Lower lobe of right lung (tissue), 2 donors: ENCODE measurements around the gene TMEM150B. TPM values are rescaled to one million over a fixed set of nuclear protein-coding genes. Genes with fewer than 3 reads are reported as not detected.

Experiments used
- ATAC-seq, 2 donors: fragments of 200-7000 bp; cut with Tn5 transposase; one replicate each; pipeline ENCODE4 v1.9.1; 2020 to 2022; ENCODE audit warnings: mild to moderate bottlenecking in 2 of 2, moderate library complexity in 2 of 2
- DNase-seq: peaks from one replicate; pipeline ENCODE4 v3.0.0-alpha.2; 2020
- H3K27ac ChIP-seq: fragments of 200-600 bp; one replicate; pipeline ENCODE4 v1.8.0; 2022
- H3K27me3 ChIP-seq: fragments of 200-600 bp; one replicate; pipeline ENCODE4 v1.8.0; 2022; ENCODE audit warnings: low read depth
- H3K36me3 ChIP-seq: fragments of 200-600 bp; one replicate; pipeline ENCODE4 v1.8.0; 2022; ENCODE audit warnings: mild to moderate bottlenecking
- H3K4me1 ChIP-seq: fragments of 200-600 bp; one replicate; pipeline ENCODE4 v1.8.0; 2022
- H3K4me3 ChIP-seq: fragments of 200-600 bp; one replicate; pipeline ENCODE4 v1.8.0; 2022; ENCODE audit warnings: mild to moderate bottlenecking
- H3K9me3 ChIP-seq: fragments of 200-600 bp; one replicate; pipeline ENCODE4 v1.8.0; 2022
- CTCF ChIP-seq: fragments of 200-600 bp; IDR thresholded peaks from one replicate; pipeline ENCODE4 v1.8.0; 2022; ENCODE audit warnings: antibody characterized with exemption, mild to moderate bottlenecking
- intact Hi-C: fragments of 100-400 bp; cut with DNase I; formaldehyde crosslinking; loops from one replicate; pipeline ENCODE4 v1.11.0; 2022
- total RNA-seq: library from RNA; stranded (reverse); fragmentation: NEBNext Ultra II Directional; extraction: Animal tissue kit (Norgen Biotek cat#: 25700); gene quantifications from one replicate; pipeline ENCODE4 v1.2.1, GENCODE V29; 2021
- donor health status: DM: no; HTN: yes; CAD: no; lungs with severe emphysema.

The TMEM150B gene
- total RNA-seq, 1 donor from 2014 or later = 45.5 TPM

GRCh38 chr19:55321466-55322137 is 3.5 kb downstream of the TMEM150B start:
- Histone ChIP-seq H3K27ac (no peak overlapping the region), H3K27me3 (peaks cover 5% of the 10 kb centered on the region), H3K4me1 (no peaks in the 10 kb centered on the region), H3K9me3 (no peaks in the 10 kb centered on the region), H3K36me3 (no peaks in the 10 kb centered on the region), H3K4me3 (no peak overlapping the region)
- ATAC-seq = no peak
- TF ChIP-seq CTCF = no peak
- intact Hi-C loops = no loop called here
- no peak for DNase-seq

- intact Hi-C loops = no loop called here
- Histone ChIP-seq H3K9me3 (no peaks in the 10 kb centered on the region), H3K4me1 (no peaks in the 10 kb centered on the region), H3K27me3 (peaks cover 5% of the 10 kb centered on the region), H3K36me3 (no peaks in the 10 kb centered on the region), H3K4me3 (no peak overlapping the region), H3K27ac (no peak overlapping the region)
- ATAC-seq (no peak), DNase-seq (no peak)
- TF ChIP-seq CTCF = no peak
These were observed 4.2 kb downstream of the TMEM150B start for GRCh38 chr19:55320844-55321419.

GRCh38 chr19:55319785-55320184 is 5.4 kb downstream of the TMEM150B start:
- no peak for TF ChIP-seq CTCF
- no peak for DNase-seq
- intact Hi-C loops = no loop called here
- Histone ChIP-seq H3K4me3 (no peak overlapping the region), H3K9me3 (no peaks in the 10 kb centered on the region), H3K27me3 (peaks cover 5% of the 10 kb centered on the region), H3K36me3 (no peaks in the 10 kb centered on the region), H3K27ac (no peak overlapping the region), H3K4me1 (no peaks in the 10 kb centered on the region)
- peak; percentile 26 to 42 for ATAC-seq

GRCh38 chr19:55316646-55317045 is 8.5 kb downstream of the TMEM150B start:
- no peak for ATAC-seq
- no peak for DNase-seq
- no peak overlapping the region for H3K4me3 ChIP-seq
- H3K27ac ChIP-seq = no peak overlapping the region
- intact Hi-C loops = no loop called here
- peaks cover 5% of the 10 kb centered on the region for H3K27me3 ChIP-seq
- TF ChIP-seq CTCF = no peak
- H3K9me3 ChIP-seq = no peaks in the 10 kb centered on the region
- H3K36me3 ChIP-seq = no peaks in the 10 kb centered on the region
- H3K4me1 ChIP-seq = no peaks in the 10 kb centered on the region

GRCh38 chr19:55315956-55316525 is 9.1 kb downstream of the TMEM150B start:
- H3K9me3 ChIP-seq = no peaks in the 10 kb centered on the region
- H3K27me3 ChIP-seq = peaks cover 5% of the 10 kb centered on the region
- H3K36me3 ChIP-seq = no peaks in the 10 kb centered on the region
- no peak for TF ChIP-seq CTCF
- H3K27ac ChIP-seq = no peak overlapping the region
- no peak for DNase-seq
- intact Hi-C loops = no loop called here
- no peak for ATAC-seq
- no peak overlapping the region for H3K4me3 ChIP-seq
- no peaks in the 10 kb centered on the region for H3K4me1 ChIP-seq
